GM18520 (cell line): ENCODE data around the gene LDLRAD2.
"Not testable (repeated sequence)": the region's sequence is repeated elsewhere in the genome, so short reads cannot be mapped to it uniquely, and the experiment has no call there.

ENCODE experiments used
- ATAC-seq: cut with Tn5 transposase; IDR thresholded peaks from one replicate; pipeline ENCODE4 v1.9.1; 2021; ENCODE audit not compliant: unreplicated experiment

The LDLRAD2 gene

GRCh38 chr1:21823980-21824702 is 12.1 kb downstream of the LDLRAD2 start:
- no peak for ATAC-seq

GRCh38 chr1:21824926-21825325 is 12.9 kb downstream of the LDLRAD2 start:
- no peak for ATAC-seq

- ATAC-seq, result no peak
Measured at GRCh38 chr1:21825393-21825792, 13.3 kb downstream of the LDLRAD2 start.

GRCh38 chr1:21826694-21827093 is 14.6 kb downstream of the LDLRAD2 start:
- not testable (repeated sequence) for ATAC-seq

GRCh38 chr1:21827141-21827679 is 15.1 kb downstream of the LDLRAD2 start:
- ATAC-seq, result no peak

GRCh38 chr1:21828075-21828474 is 16.0 kb downstream of the LDLRAD2 start:
- no peak for ATAC-seq

GRCh38 chr1:21828506-21829210 is 16.6 kb downstream of the LDLRAD2 start:
- no peak for ATAC-seq

GRCh38 chr1:21829294-21829693 is 17.2 kb downstream of the LDLRAD2 start:
- no peak for ATAC-seq

GRCh38 chr1:21830792-21831453 is 18.9 kb downstream of the LDLRAD2 start:
- no peak for ATAC-seq

- no peak for ATAC-seq
Measured at GRCh38 chr1:21831454-21831970, 19.4 kb downstream of the LDLRAD2 start.

- no peak for ATAC-seq
Measured at GRCh38 chr1:21833392-21833976, 21.4 kb downstream of the LDLRAD2 start.

GRCh38 chr1:21834094-21834493 is 22.0 kb downstream of the LDLRAD2 start:
- ATAC-seq, result no peak

- no peak for ATAC-seq
Measured at GRCh38 chr1:21834666-21835065, 22.6 kb downstream of the LDLRAD2 start.

GRCh38 chr1:21836010-21836409 is 23.9 kb downstream of the LDLRAD2 start:
- ATAC-seq, result no peak

- no peak for ATAC-seq
Measured at GRCh38 chr1:21836729-21837128, 24.7 kb downstream of the LDLRAD2 start.

GRCh38 chr1:21837476-21837875 is 25.4 kb downstream of the LDLRAD2 start:
- no peak for ATAC-seq

GRCh38 chr1:21838359-21839157 is 26.5 kb downstream of the LDLRAD2 start:
- ATAC-seq, result no peak

- no peak for ATAC-seq
Measured at GRCh38 chr1:21839337-21840037, 27.4 kb downstream of the LDLRAD2 start.

GRCh38 chr1:21840981-21841380 is 28.9 kb downstream of the LDLRAD2 start:
- no peak for ATAC-seq
